Measurements from ENCODE around the gene ARHGAP12. TPM values are rescaled to one million over a fixed set of nuclear protein-coding genes. Genes with fewer than 3 reads are reported as not detected.

ARHGAP12 gene
- total RNA-seq, 3 donors from 2014 or later, result 40.0 to 102 (median 60.0) TPM

GRCh38 chr10:31782701-31783100 is 145.9 kb downstream of the ARHGAP12 start:
- no peak overlapping the region for H3K4me3 ChIP-seq
- H3K9me3 ChIP-seq, result no peaks in the 10 kb centered on the region
- H3K27ac ChIP-seq, result no peak overlapping the region
- H3K36me3 ChIP-seq, result no peaks in the 10 kb centered on the region
- H3K4me1 ChIP-seq, result no peaks in the 10 kb centered on the region
- no peak for TF ChIP-seq CTCF (IDR thresholded peaks at IDR 0.05)
- no peak for TF ChIP-seq POLR2AphosphoS5 (IDR thresholded peaks at IDR 0.05)
- no peak for TF ChIP-seq POLR2A (IDR thresholded peaks at IDR 0.05)
- intact Hi-C loops (cut with DNase I; ENCODE audit: low total_unique reads), result no loop called here
- H3K27me3 ChIP-seq, result no peaks in the 10 kb centered on the region
- no peak for DNase-seq (ENCODE audit: low spot score in 2 of 2)

- Histone ChIP-seq H3K4me3 (no peak overlapping the region), H3K9me3 (peaks cover 0 to 4% of the 10 kb centered on the region in 2 donors), H3K36me3 (no peaks in the 10 kb centered on the region), H3K4me1 (no peaks in the 10 kb centered on the region), H3K27ac (no peak overlapping the region), H3K27me3 (no peaks in the 10 kb centered on the region)
- DNase-seq (ENCODE audit: low spot score in 2 of 2), result no peak
- intact Hi-C loops (cut with DNase I; ENCODE audit: low total_unique reads), result no loop called here
- TF ChIP-seq CTCF (IDR thresholded peaks at IDR 0.05) (no peak), POLR2A (IDR thresholded peaks at IDR 0.05) (no peak), POLR2AphosphoS5 (IDR thresholded peaks at IDR 0.05) (no peak)
Observed at GRCh38 chr10:31780717-31781116, 147.9 kb downstream of the ARHGAP12 start.

GRCh38 chr10:31778627-31779026 is 150.0 kb downstream of the ARHGAP12 start:
- intact Hi-C loops (cut with DNase I; ENCODE audit: low total_unique reads), result no loop called here
- no peak for DNase-seq (ENCODE audit: low spot score in 2 of 2)
- H3K4me3 ChIP-seq, result no peak overlapping the region
- no peak for TF ChIP-seq POLR2A (IDR thresholded peaks at IDR 0.05)
- no peak for TF ChIP-seq CTCF (IDR thresholded peaks at IDR 0.05)
- TF ChIP-seq POLR2AphosphoS5 (IDR thresholded peaks at IDR 0.05), result no peak
- no peak overlapping the region for H3K27ac ChIP-seq
- no peaks in the 10 kb centered on the region for H3K36me3 ChIP-seq
- no peaks in the 10 kb centered on the region for H3K4me1 ChIP-seq
- no peaks in the 10 kb centered on the region for H3K27me3 ChIP-seq
- H3K9me3 ChIP-seq, result peaks cover 0 to 4% of the 10 kb centered on the region in 2 donors

DNA sequence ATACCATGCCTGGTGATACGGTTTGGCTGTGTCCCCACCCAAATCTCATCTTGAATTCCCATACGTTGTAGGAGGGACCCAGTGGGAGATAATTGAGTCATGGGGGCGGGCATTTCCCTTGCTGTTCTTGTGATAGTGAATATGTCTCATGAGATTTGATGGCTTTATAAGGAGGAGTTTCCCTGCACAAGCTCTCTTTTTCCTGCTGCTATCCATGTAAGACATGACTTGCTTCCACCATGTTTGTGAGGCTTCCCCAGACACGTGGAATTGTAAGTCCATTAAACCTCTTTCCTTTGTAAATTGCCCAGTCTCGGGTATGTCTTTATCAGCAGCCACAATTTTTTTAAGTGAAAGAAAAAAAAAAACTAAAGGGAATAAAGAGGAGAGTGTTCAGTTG is 152.5 kb downstream of the ARHGAP12 start:
- Histone ChIP-seq H3K9me3 (peaks cover 0 to 4% of the 10 kb centered on the region in 2 donors), H3K27me3 (no peaks in the 10 kb centered on the region), H3K4me3 (no peak overlapping the region), H3K27ac (no peak overlapping the region), H3K4me1 (no peaks in the 10 kb centered on the region), H3K36me3 (no peaks in the 10 kb centered on the region)
- DNase-seq (ENCODE audit: low spot score in 2 of 2), result no peak
- intact Hi-C loops (cut with DNase I; ENCODE audit: low total_unique reads), result no loop called here
- TF ChIP-seq POLR2A (IDR thresholded peaks at IDR 0.05), result no peak
- TF ChIP-seq POLR2AphosphoS5 (IDR thresholded peaks at IDR 0.05), result no peak
- TF ChIP-seq CTCF (IDR thresholded peaks at IDR 0.05), result no peak

DNA sequence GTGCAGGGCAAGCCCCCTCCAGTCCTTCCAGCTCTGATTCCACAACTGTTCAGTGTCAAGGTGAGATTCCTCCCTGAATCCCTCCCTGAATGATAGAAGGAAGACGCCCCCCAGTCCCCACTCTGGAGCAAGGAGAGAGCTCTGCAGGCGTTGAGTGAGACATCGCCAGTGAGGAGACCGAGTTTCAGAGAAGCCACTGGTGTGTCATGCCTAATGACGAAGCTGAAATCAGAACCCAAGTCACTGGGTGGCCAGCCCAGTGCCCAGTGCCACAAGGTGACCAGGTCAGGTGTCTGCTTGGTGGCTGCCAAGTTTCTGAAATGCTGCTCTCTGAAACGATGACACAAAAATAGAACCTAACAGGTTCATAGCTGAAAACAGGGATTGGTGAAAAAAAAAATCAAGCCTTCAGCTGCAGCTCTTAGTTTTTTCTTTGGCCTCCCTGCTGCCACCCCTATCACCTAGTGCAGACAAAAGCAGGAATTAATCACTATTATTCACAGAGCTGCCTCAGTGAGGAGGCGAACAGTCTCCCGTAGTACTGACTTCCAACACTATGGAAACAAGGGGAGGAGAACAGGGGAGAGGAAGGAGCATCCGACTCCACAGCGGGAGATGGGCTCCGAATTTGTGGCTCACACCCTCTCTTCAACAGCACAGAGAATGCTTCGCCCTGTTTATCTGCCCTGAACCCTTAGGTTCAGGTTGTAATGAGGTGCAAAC is 153.5 kb downstream of the ARHGAP12 start:
- intact Hi-C loops (cut with DNase I; ENCODE audit: low total_unique reads), result no loop called here
- TF ChIP-seq POLR2A (IDR thresholded peaks at IDR 0.05) (no peak), POLR2AphosphoS5 (IDR thresholded peaks at IDR 0.05) (no peak), CTCF (IDR thresholded peaks at IDR 0.05) (no peak)
- Histone ChIP-seq H3K36me3 (no peaks in the 10 kb centered on the region), H3K4me1 (no peaks in the 10 kb centered on the region), H3K9me3 (peaks cover 0 to 4% of the 10 kb centered on the region in 2 donors), H3K4me3 (no peak overlapping the region), H3K27ac (no peak overlapping the region), H3K27me3 (no peaks in the 10 kb centered on the region)
- no peak for DNase-seq (ENCODE audit: low spot score in 2 of 2)
